Measurements from ENCODE around the gene CASP3. TPM values are rescaled to one million over a fixed set of nuclear protein-coding genes. Genes with fewer than 3 reads are reported as not detected.

Gene CASP3
- total and polyA plus RNA-seq, 11 donors: 7.3 to 32.0 (median 15.8) TPM

DNA sequence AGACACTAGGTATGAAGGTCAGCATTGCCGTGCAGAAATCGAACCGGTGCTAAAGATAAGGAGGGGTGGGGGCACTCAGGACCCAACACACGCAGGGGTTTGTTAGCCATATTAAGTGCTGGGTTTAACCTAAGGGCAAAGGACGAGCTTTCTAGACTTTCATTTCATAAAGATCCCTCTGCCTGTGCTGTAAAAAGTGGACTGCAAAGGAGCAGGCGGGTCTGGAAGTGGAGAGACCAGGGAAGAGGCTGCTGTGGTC, 1.3 kb downstream of the CASP3 start:
- Histone ChIP-seq H3K4me1 (peaks cover 5 to 63% (median 55%) of the 10 kb centered on the region in 12 donors), H3K27ac (peak overlapping the region in 11 of 12 donors; percentile 91 to 99 (median 98)), H3K36me3 (peaks cover 0 to 38% (median 0%) of the 10 kb centered on the region in 9 donors), H3K9me3 (no peaks in the 10 kb centered on the region), H3K4me3 (peak overlapping the region; percentile 47 to 95 (median 86)), H3K27me3 (no peaks in the 10 kb centered on the region)
- ATAC-seq (no peak), DNase-seq (no peak)
- WGBS, 4 donors: 2 to 8% (median 3%) methylated on average over 6 of the region's 6 CpGs
- no peak for TF ChIP-seq CTCF (IDR thresholded peaks at IDR 0.05)
- TF ChIP-seq POLR2A (IDR thresholded peaks at IDR 0.05): no peak
- intact Hi-C loops (cut with DNase I): loop anchor here in 9 of 10 donors (2.0 to 10.0 kb wide), 15 partner anchors 84 to 386 kb away; partner anchors contain the start of genes CENPU (in 7 of the 9), IRF2 (in 4 of the 9) and ACSL1 (in 1 of the 9)

DNA sequence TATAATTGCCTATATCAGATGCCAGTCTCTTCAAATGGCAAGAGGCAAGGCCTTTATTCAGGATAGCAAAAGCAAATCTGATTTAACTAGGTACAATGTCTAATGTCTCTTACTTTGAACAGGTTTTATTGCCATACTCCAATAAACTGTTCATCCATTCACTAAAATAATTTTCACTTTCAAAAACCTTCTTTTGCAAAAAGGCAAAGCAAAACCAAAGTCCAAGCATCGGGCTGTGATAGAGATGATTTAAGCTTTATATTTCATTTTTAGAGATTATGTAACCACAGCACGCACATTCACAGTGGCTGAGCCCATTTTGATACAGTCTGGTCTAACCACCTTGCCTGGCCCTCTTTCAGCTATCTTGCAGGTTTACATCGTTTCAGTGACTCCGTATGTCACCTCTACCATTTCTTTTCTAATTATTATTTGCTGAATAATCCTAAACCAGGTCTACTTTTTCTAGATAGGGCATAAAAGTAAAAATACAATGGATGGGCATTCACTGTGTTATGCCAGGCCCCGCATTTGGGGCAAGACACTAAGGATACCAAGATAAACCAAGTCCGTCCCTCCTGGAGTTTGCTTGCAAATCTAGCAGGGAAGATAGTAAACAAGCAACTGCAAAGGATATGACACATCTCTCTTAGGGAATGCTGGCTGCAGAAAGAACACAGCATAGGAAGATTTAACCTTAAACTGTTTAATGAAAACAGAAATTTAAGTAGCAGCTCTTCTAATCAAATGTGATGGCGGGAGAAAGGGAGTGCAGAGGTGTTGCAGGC, 1.8 kb downstream of the CASP3 start:
- TF ChIP-seq CTCF (IDR thresholded peaks at IDR 0.05) (no peak), POLR2A (IDR thresholded peaks at IDR 0.05) (no peak)

GRCh38 chr4:184645904-184646610, 3.2 kb downstream of the CASP3 start:
- no peak for TF ChIP-seq CTCF (IDR thresholded peaks at IDR 0.05)
- TF ChIP-seq POLR2A (IDR thresholded peaks at IDR 0.05): no peak
- Histone ChIP-seq H3K9me3 (no peaks in the 10 kb centered on the region), H3K27ac (peak overlapping the region in 6 of 12 donors; percentile 8 to 99 (median 29)), H3K36me3 (peaks cover 0 to 44% (median 0%) of the 10 kb centered on the region in 9 donors), H3K4me3 (peak overlapping the region in 2 of 12 donors; percentile 0 to 9), H3K4me1 (peaks cover 5 to 75% (median 58%) of the 10 kb centered on the region in 12 donors), H3K27me3 (no peaks in the 10 kb centered on the region)
- DNase-seq (no peak), ATAC-seq (no peak)
- WGBS, 4 donors: 49 to 60% (median 53%) methylated on average over 6 of the region's 6 CpGs
- intact Hi-C loops (cut with DNase I): loop anchor here in 9 of 10 donors (5.0 to 10.0 kb wide), 11 partner anchors 86 to 384 kb away; partner anchors contain the start of genes CENPU (in 6 of the 9), IRF2 (in 3 of the 9) and ACSL1 (in 1 of the 9)

More for the DNA sequence above, 1.8 kb downstream of the CASP3 start:
- 57 to 62% (median 59%) methylated on average over 7 of the region's 7 CpGs for WGBS, 4 donors
- peak overlapping the region; percentile 47 to 95 (median 86) for H3K4me3 ChIP-seq
- H3K4me1 ChIP-seq: peaks cover 5 to 68% (median 58%) of the 10 kb centered on the region in 12 donors
- H3K36me3 ChIP-seq: peaks cover 0 to 41% (median 0%) of the 10 kb centered on the region in 9 donors
- no peaks in the 10 kb centered on the region for H3K9me3 ChIP-seq
- no peaks in the 10 kb centered on the region for H3K27me3 ChIP-seq
- ATAC-seq (no peak), DNase-seq (no peak)
- intact Hi-C loops (cut with DNase I): loop anchor here in 9 of 10 donors (2.0 to 10.0 kb wide), 15 partner anchors 85 to 385 kb away; partner anchors contain the start of genes CENPU (in 7 of the 9), IRF2 (in 4 of the 9) and ACSL1 (in 1 of the 9)
- H3K27ac ChIP-seq: peak overlapping the region in 11 of 12 donors; percentile 91 to 99 (median 98)
